ENCODE data around the gene ADH4. TPM values are rescaled to one million over a fixed set of nuclear protein-coding genes. Genes with fewer than 3 reads are reported as not detected.

ADH4 gene
- total RNA-seq, 1 donor from 2014 or later, result not detected

GRCh38 chr4:99079625-99080295, 64.3 kb downstream of the ADH4 start:
- no peak for DNase-seq

DNA sequence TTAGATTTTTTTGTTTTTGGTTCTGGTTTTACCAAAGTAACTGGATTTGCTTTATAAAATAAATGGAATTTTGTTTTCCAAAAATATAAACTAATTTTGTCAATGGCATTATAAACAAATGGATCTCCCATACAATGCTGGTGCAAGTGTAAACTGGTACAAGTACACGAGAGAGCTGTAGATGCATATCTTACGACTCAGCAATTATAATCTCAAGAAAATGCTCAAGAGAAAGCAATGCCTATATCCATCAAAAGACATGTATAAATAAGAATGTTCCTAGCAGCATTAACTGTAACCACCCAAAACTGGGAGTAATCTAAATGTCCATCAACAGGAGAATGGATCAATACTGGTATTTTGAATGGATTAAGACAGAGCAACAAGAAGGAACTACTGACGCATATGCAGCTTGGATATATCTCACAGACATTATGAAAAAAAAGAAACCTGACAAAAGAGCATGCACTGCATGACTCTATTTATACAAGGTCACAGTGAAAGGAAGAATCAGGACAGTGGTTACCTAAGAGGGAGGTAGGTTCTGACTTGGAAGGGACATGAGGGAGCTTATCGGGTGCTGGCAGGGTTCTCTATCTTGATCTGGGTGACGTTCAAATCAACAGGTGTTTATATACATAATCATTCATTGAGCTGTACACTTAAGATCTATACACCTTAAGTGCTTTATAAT, 65.0 kb downstream of the ADH4 start:
- DNase-seq, result no peak

DNA sequence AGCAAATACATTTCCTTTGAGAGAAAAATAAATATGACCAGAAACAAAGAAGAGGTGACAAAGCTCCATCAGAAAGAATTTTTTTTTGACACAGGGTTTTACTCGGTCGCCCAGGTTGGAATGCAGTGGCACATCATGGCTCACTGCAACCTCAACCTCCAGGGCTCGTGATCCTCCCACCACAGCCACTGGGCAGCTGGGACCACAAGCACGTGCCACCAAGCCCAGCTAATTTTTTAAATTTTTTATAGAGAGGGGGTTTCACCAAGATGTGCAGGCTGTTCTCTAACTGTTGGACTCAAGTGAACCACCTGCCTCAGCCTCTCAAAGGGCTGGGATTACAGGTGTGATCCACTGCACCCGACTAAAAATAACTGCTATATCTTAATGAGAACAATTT, 65.8 kb downstream of the ADH4 start:
- no peak for DNase-seq

DNA sequence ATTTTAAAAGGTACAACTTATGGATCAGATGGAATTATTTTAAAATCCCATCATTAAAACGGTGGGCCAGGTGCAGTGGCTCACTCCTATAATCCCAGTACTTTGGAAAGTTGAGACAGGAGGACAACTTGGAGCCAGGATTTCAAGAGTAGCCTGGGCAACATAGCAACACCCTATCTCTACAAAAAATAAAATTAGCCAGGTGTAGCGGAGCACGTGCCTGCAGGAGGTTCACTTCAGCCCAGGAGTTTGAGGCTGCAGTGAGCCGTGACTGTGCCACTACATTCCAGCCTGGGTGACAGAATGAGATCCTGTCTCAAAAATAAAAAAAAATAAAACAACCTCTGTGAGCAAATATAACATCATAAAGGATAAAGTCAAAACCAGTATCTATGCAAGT, 66.9 kb downstream of the ADH4 start:
- DNase-seq, result no peak

DNA sequence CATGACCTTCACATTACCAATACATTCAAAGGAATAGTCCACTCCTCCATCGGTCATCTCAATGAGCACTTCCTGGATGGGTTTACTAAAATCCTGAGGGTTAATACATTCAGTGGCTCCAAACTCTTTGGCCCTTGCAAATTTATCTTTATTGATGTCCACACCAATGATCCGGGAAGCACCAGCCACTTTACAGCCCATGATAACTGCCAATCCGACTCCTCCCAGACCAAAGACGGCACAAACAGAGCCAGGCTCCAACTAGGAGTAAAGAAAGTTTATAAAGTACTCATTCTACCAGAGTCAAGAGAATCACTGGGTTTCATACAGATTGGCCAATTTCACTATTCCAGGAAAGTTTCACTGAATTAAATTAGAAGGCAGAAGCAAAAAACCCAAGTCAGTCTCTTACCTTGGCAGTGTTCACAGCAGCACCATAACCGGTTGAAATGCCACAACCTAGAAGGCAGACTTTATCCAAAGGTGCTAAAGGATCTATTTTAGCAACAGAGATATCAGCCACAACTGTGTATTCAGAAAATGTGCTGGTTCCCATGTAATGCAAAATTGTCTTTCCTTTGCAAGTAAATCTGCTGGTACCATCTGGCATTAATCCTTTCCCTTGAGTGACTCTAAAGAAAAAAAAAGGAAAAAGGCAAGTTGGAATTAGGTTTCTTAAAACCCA, 67.7 kb downstream of the ADH4 start:
- DNase-seq, result no peak

GRCh38 chr4:99074816-99075215, 69.3 kb downstream of the ADH4 start:
- no peak for DNase-seq

Other genes with a start within 250 kb of the ADH4 start
- gene EIF4E, start 215.2 kb downstream of the ADH4 start, total RNA-seq, result 236 and 274 TPM in 2 replicates
- 24.7 and 37.3 TPM in 2 replicates for gene METAP1, start 148.6 kb downstream of the ADH4 start, total RNA-seq
- 69.8 and 77.2 TPM in 2 replicates for gene ADH5, start 55.5 kb downstream of the ADH4 start, total RNA-seq
- gene ADH6, start 74.9 kb upstream of the ADH4 start, total RNA-seq, result not detected in 2 replicates
- gene ADH1A, start 146.7 kb upstream of the ADH4 start, total RNA-seq, result not detected in 2 replicates
- not detected in 2 replicates for gene ADH1B, start 177.1 kb upstream of the ADH4 start, total RNA-seq
- not detected in 2 replicates for gene ADH1C, start 208.4 kb upstream of the ADH4 start, total RNA-seq

All from dermis blood vessel endothelial cell (primary cell).